Measurements from ENCODE around the gene TECPR1. TPM values are rescaled to one million over a fixed set of nuclear protein-coding genes. Genes with fewer than 3 reads are reported as not detected.

The TECPR1 gene
- total and polyA plus RNA-seq, 2 of the 4 experiments (the other 2 are of a cell fraction), result 11.5 to 14.7 TPM

- Histone ChIP-seq H4K5ac (ENCODE audit: low read depth, low read length) (no peak overlapping the region), H2BK5ac (ENCODE audit: low read depth, low read length, poor library complexity, severe bottlenecking) (no peak overlapping the region), H3K4ac (ENCODE audit: low read depth, low read length) (no peak overlapping the region), H3K9me1 (ENCODE audit: insufficient read depth, low read length) (no peaks in the 10 kb centered on the region), H3K27ac (ENCODE audit: insufficient read depth, low read length) (no peak overlapping the region), H4K91ac (ENCODE audit: insufficient read depth, low read depth, low read length) (no peak overlapping the region), H3K56ac (ENCODE audit: extremely low read depth, insufficient read depth, low read length) (no peak overlapping the region), H3K27me3 (ENCODE audit: control insufficient read depth, insufficient read depth, low read length) (no peaks in the 10 kb centered on the region), H3K4me1 (ENCODE audit: control insufficient read depth, insufficient read depth, low read length) (no peaks in the 10 kb centered on the region), H3K36me3 (ENCODE audit: control insufficient read depth, insufficient read depth, low read length) (peaks cover 4% of the 10 kb centered on the region; the same call in 1 of the 2 replicates), H4K8ac (ENCODE audit: low read depth in 2 of 2, low read length in 2 of 2) (no peak overlapping the region), H3K79me1 (ENCODE audit: low read depth in 1 of 2, low read length in 2 of 2) (no peaks in the 10 kb centered on the region), H3K9ac (ENCODE audit: low read depth, low read length) (no peak overlapping the region), H2AK9ac (replicated peaks; ENCODE audit: low read depth, low read length, poor library complexity) (no peak overlapping the region), H2AFZ (replicated peaks; ENCODE audit: low read length, poor library complexity) (no peak overlapping the region), H3K18ac (ENCODE audit: low read depth, low read length) (no peak overlapping the region), H3K4me2 (ENCODE audit: low read depth, low read length) (no peak overlapping the region), H4K20me1 (ENCODE audit: insufficient read depth, low read length) (0 out of 2 replicates have a peak, but pooled peaks cover 2% of the 10 kb centered on the region), H3K23ac (ENCODE audit: low read depth, low read length) (no peak overlapping the region), H3K9me3 (ENCODE audit: control insufficient read depth, insufficient read depth, low read length) (no peaks in the 10 kb centered on the region), H2AK5ac (ENCODE audit: low read depth, low read length) (no peak overlapping the region), H3K4me3 (ENCODE audit: insufficient read depth, low read depth, low read length) (no peak overlapping the region), H2BK15ac (ENCODE audit: low read depth, low read length) (no peak overlapping the region), H3K14ac (replicated peaks; ENCODE audit: low read depth, low read length) (no peak overlapping the region), H2BK120ac (ENCODE audit: low read depth, low read length) (no peak overlapping the region), H2BK20ac (ENCODE audit: low read depth, low read length) (no peak overlapping the region)
- in situ Hi-C loops (cut with MboI; ENCODE audit: low sequenced_read_pairs) (loop anchor here (25.0 kb wide), 1 partner anchor 307 kb away; the partner anchor contains the start of gene ASNS), intact Hi-C loops (cut with micrococcal nuclease) (loop anchor here (1.0 kb wide), 3 partner anchors 63 to 297 kb away; partner anchors contain the start of genes ASNS and LMTK2), dilution Hi-C loops (cut with HindIII; ENCODE audit: low sequenced_read_pairs, unreplicated experiment) (no loop called here)
- BruUV-seq (replicated peaks), result no TSS peak
- CTCF ChIA-PET, result interaction anchor here (0.6 to 2.9 kb wide), 18 partner anchors 9 to 155 kb away, joined by 3 to 81 read pairs (median 4); no protein-coding TSS in a partner anchor
- POLR2A ChIA-PET (ENCODE audit: unreplicated experiment), result interaction anchor here (0.5 kb wide), 1 partner anchor 148 kb away, joined by 4 read pairs; no protein-coding TSS in a partner anchor
- no peak for ATAC-seq (ENCODE audit: low read depth)
- no peak for DNase-seq
- TF ChIP-seq MAZ (IDR thresholded peaks at IDR 0.05; ENCODE audit: borderline replicate concordance, low read depth, low read length) (no peak), CTCF (conservative IDR thresholded peaks at IDR 0.05; ENCODE audit: low read depth, low read length) (no peak), POLR2A (IDR thresholded peaks at IDR 0.05; ENCODE audit: low read depth, low read length) (no peak), USF2 (IDR thresholded peaks at IDR 0.05; ENCODE audit: low read depth, low read length) (no peak), MAFK (IDR thresholded peaks at IDR 0.05; ENCODE audit: low read depth, low read length) (no peak), NFE2L2 (IDR thresholded peaks at IDR 0.05; ENCODE audit: low read depth, low read length) (no peak), SMC3 (IDR thresholded peaks at IDR 0.05; ENCODE audit: low read depth, low read length) (no peak), FOS (IDR thresholded peaks at IDR 0.05; ENCODE audit: low read depth, low read length) (no peak), RCOR1 (IDR thresholded peaks at IDR 0.05; ENCODE audit: insufficient replicate concordance, low read length) (no peak), MXI1 (IDR thresholded peaks at IDR 0.05; ENCODE audit: borderline replicate concordance, low read depth, low read length) (no peak), BHLHE40 (IDR thresholded peaks at IDR 0.05; ENCODE audit: low read depth, low read length) (no peak), CHD1 (IDR thresholded peaks at IDR 0.05; ENCODE audit: low read depth, low read length) (no peak), CEBPB (IDR thresholded peaks at IDR 0.05; ENCODE audit: low read depth, low read length) (no peak)
- TF ChIP-seq, protein P1, sequence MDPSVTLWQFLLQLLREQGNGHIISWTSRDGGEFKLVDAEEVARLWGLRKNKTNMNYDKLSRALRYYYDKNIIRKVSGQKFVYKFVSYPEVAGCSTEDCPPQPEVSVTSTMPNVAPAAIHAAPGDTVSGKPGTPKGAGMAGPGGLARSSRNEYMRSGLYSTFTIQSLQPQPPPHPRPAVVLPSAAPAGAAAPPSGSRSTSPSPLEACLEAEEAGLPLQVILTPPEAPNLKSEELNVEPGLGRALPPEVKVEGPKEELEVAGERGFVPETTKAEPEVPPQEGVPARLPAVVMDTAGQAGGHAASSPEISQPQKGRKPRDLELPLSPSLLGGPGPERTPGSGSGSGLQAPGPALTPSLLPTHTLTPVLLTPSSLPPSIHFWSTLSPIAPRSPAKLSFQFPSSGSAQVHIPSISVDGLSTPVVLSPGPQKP (IDR thresholded peaks at IDR 0.05; ENCODE audit: borderline replicate concordance, low read depth, low read length), result no peak
- no CpG with 5 or more reads among the region's 5 CpGs for WGBS, 2 experiments (ENCODE audit: extremely low coverage in 2 of 2, insufficient read length in 1 of 2)
Measured at GRCh38 chr7:98168904-98169621, 83.0 kb downstream of the TECPR1 start.

Measured in IMR-90 (cell line).